SK-MEL-5 (cell line): ENCODE measurements around the gene CD163L1. TPM values are rescaled to one million over a fixed set of nuclear protein-coding genes. Genes with fewer than 3 reads are reported as not detected.

Experiments used
- DNase-seq: peaks from one replicate; pipeline ENCODE4 v3.0.0-alpha.2; 2016; ENCODE audit warnings: low read depth, low spot score
- in situ Hi-C: cut with HindIII; loops from 2 replicates; pipeline ENCODE4 v1.10.0; 2016; ENCODE audit warnings: low sequenced_read_pairs, high pct_unique_total_duplicates, low pct_unique_long_range_greater_than_20kb
- total RNA-seq: library from RNA; depleted of rRNA; stranded (reverse); fragments of >200 nt; shearing (Covaris generic); gene quantifications from 2 replicates; pipeline ENCODE4 v1.2.3, GENCODE V29; 2014

The CD163L1 gene
- total RNA-seq, 1 experiment from 2014 or later, result not detected

DNA sequence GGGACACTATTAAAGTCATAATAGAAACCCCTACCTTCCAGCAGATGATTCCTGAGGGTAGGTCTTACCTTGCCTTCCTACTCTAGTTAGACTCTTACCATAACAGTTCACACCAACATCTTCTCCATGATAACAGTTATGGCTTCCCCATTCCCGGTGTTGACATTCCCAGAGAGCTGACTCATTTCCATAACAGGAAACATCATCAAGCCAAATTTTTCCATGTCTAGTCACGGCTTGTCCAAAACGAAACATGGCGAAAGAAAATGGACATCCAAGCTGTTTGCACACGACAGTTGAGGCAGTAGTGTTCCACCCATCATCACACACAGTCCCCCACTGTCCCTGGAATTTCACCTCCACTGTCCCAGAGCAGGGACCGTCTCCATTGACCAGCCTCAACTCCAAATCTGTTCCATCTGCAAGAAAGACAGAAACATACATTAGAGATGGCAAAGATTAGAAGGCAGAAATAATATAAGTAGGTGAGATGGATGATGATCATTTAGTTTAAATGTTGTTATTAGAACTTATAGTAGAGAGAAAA, 10.6 kb downstream of the CD163L1 start:
- in situ Hi-C loops, result no loop called here
- no peak for DNase-seq

DNA sequence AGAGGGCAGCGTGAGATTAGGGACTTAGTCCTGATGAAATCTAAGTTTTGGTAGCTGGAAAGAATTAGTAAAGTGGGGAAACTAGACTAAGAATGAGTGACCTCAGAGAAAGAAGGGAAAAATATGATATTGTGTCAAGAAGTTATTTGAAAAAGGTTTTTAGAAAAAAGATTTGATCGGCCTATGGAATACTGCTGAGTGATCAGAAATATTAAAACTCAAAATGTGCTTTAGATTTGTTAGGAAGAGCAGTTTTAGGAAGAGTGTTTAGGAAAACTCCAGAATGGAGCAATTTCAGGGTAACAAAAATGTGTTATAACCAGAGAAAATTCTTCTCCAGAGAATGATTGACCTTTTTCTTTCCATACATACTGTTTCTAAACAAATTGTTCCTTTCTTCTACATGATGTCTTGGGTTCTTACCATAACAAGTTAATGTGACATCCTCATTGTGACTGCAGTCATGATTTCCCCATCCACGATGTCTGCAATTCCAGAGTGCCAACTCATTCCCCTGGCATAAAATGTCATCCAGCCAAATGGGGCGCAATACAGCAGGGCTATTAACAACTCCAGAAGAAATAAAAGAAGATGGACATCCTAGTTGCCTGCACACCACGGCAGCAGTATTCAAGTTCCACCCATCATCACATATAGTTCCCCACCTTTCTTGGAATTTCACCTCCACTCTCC, 11.8 kb downstream of the CD163L1 start:
- in situ Hi-C loops, result no loop called here
- DNase-seq, result no peak

DNA sequence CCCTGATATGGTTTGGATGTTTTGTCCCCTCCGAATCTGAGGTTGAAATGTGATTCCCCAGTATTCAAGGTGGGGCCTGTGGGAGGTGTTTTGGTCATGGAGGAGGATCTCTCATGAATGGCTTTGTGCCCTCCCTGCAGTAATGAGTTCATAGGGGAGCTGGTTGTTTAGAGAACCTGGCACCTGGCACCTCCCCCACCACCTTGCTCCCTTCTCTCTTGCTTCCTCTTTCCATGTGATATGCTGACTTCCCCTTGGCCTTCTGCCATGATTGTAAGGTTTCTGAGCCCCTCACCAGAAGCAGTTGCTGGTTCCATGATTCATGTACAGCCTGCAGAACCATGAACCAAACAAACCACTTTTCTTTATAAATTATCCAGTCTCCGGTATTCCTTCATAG, 32.6 kb downstream of the CD163L1 start:
- DNase-seq, result no peak

DNA sequence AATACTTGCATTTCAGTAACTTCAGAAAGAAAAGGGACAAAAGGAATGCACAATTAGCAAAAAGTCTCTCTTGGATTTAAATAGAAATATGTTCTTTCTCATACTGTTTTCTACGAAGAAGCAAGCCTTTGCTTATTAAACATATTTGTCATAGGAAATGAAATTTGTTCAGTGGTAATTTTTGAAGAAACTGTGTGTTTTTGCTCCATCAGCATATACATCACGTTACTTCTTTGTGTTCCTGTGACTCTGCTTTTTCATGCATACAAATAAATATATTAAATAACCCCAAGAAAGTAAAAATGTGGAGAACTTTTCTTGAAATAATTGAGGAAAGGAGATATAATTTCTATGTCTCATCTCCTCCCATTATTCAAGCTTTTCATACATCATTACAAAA, 39.7 kb downstream of the CD163L1 start:
- DNase-seq, result no peak
- in situ Hi-C loops, result no loop called here

More for the DNA sequence above, 32.6 kb downstream of the CD163L1 start:
- in situ Hi-C loops, result no loop called here

DNA sequence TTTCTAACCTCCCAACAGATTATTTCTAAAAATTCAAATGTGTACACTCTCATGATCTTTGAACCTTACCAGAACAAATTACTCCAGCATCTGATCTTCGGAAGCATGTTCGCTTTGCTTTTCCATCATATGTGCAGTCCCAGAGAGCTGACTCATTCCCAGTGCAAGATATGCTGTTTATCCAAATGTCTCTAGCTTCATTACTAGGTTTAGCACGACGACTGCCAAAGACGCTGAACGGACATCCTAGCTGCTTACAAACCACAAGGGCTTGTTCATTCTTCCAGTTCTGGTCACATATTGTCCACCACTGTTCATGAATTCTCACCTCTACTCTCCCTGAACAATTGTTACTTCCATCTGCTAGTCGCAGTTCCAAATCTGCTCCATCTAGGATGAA, 40.5 kb downstream of the CD163L1 start:
- no peak for DNase-seq
- in situ Hi-C loops, result no loop called here

DNA sequence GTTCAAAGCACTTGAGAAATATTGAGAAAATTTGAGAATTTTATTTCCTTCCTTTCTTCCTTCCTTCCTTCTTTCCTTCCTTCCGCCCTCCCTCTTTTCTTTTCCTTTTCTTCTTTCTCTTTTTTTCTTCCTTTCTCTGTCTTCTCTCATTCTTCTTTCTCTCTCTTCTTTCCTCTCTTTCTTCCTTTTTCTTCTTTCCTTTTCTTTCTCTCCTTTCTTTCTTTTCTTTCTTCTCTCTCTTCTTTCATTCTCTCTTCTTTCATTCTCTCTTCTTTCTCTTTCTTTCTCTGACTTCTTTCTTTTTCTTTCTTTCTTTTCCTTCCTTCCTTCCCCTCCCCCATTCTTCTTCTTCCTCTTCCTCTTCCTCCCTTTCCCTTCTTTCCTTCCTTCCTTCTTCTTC, 44.9 kb downstream of the CD163L1 start:
- DNase-seq, result no peak
- in situ Hi-C loops, result no loop called here

DNA sequence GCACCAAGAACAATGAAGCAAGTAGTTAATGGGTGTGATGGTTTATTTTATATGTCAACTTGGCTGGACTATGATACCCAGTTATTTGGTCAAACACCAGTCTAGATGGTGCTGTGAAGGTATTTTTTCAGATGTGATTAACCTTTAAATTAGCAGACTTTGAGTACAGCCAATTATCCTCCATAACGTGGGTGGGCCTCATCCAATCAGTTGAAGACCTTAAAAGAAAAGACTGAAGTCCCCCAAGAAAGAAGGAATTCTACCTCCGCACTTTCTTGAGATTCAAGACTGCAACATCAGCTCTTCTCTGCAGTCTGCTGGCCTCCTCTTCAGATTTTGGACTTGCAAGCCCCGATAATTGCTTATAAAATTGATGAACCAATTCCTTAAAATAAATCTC, 47.5 kb downstream of the CD163L1 start:
- in situ Hi-C loops, result no loop called here
- no peak for DNase-seq

DNA sequence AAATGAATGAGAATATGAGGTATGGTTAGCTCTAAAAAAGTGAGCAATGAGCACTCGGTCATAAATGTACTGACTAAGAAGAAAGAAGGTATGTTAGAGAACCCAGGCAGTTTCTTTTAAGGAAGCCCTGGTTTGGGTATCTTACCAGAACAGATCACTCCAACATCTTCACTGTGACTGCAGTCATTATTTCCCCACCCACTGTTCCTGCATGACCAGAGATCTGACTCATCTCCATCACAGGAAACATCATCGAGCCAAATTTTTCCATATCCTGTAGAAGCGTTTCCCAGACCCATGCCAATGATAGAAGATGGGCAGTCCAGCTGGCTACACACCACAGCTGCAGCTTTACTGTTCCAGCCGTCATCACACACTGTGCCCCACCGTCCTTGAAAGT, 48.0 kb downstream of the CD163L1 start:
- no peak for DNase-seq
- in situ Hi-C loops, result no loop called here

DNA sequence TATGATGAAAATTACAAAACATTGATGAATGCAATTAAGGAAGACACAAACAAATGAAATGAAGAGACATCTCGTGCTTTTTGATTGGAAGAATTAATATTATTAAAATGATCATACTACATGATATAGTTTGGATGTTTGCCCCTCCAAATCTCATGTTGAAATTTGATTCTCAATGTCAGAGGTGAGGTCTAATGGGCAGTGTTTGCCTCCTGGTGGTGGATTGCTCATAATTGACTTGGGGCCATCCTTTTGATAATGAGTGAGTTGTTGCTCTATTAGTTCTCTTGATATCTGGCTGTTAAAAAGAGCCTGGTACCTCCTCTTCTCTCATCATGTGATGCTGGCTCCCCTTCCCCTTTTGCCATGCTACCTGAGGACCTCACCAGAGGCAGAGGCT, 56.7 kb downstream of the CD163L1 start:
- in situ Hi-C loops, result no loop called here
- DNase-seq, result no peak

DNA sequence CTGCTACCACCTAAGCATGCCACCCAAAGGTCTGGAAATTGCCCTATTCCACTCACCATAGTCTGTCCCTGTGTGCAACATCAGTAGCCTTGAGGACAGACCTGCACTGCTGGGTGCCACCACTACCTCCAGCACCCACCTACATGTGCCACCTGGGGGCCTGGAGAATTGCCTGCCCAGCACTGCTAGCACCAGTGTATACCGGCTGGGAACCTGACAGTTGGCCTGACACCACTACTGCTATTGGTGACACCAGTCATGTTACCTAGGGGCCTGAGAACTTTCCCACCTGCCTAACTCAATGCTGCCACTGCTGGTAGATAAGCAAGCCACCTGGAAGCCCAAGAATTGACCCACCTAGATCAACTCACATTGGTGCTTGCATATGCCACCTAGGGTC, 60.8 kb downstream of the CD163L1 start:
- no peak for DNase-seq
- in situ Hi-C loops, result no loop called here

DNA sequence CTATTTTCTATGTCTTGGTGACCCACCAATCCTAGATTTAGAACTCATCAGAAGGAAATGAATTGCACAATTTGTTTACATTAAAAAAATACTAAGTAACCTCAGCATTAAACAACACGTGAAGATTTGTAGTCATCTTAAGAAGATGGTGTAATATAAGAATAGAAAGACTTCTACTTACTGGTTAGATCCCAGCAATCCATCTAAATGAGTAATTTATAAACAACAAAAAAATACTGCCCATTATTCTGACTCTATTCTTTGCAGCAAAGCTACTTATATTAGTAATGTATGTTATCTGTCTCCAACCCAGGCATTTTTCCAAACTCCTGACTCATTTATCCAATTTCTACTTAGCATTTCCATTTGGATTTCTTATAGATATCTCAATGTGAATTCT, 67.8 kb downstream of the CD163L1 start:
- in situ Hi-C loops, result no loop called here
- no peak for DNase-seq

DNA sequence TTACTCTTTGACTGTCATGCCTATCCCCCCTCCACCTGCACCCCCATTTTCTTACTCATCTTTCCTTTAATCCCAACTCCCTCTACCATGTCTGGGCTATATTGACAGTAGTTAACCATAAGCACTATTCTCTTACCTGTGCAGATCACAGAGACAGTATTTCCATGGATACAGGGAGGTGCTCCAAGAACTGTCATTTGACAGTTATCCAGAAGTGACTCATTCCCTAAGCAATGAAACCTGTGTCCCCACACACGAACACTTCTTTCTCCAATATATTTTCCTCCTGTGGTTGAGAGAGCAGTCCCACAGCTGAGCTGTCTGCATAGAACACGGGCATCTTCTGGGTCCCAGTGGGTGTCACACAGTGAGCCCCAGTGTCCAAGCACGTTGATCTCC, 68.8 kb downstream of the CD163L1 start:
- DNase-seq, result no peak
- in situ Hi-C loops, result no loop called here

DNA sequence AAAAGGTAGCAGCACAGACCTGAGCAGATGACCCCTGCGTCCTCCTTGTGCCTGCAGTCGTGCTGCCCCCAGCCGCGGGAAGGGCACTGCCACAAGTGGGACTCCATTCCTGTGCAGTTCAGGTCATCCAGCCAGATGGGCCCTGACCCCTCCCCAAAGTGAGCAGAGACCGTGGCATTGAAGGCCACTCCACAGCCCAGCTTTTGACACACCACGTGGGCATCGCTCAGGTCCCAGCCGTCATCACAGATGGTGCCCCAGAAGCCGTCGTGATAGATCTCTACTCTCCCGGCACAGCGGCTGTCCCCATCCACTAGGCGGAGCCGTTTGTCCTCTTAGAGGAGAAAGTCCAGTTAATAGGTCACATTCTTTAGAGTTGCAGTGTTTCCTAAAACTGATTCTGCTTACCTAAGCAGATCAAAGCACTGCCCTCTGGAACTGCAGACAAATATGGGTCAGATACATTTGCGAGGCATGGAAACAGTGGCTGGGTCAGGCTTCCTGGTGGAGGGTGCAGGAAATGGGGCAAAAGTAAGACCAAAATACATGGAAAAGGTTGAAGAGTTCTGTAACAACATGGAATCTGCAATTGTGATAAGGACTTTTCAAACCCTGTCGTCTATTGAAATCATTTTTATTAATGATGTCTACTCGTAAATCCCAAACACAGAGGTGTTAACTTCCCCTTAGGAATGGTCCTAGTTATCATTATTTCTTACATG, 69.4 kb downstream of the CD163L1 start:
- in situ Hi-C loops, result no loop called here
- peak; percentile 71 for DNase-seq

DNA sequence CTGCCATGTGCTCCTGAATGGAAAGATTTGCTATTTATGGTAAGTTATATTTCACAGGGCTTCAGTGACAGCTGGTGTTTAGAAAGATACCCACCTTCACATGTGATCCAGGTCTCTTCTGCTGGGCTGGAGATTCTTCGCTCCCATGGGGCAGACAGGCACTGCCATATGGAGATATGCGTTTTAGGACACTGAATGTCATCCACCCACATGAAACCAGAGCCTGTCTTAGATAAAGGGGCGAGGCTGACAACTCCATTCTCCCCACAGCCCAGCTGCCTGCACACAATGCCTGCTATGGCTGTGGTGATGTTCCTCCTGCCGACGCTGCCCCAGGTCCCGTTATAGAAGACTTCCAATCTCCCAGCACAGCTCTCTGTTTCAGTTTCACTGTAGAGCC, 70.7 kb downstream of the CD163L1 start:
- in situ Hi-C loops, result no loop called here
- no peak for DNase-seq

DNA sequence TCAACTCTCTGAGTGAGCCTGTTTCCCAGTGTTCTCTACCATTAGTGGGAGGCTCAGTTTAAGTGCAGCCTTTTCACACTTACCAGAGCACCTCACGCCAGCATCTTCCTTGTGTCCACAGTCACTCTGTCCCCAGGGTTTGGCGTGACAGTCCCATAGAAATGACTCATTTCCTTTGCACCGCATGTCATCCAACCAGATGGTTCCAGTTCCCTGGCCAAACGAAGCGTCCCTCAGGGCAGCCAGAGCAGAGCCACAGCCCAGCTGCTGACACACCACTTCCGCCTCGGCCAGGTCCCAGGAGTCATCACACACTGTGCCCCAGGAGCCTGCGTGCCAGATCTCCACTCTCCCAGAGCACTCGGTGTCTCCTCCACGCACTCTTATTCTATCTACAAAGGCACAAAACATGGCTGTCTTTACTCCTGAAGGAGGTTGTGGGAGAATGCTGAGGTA, 74.7 kb downstream of the CD163L1 start:
- in situ Hi-C loops, result no loop called here

DNA sequence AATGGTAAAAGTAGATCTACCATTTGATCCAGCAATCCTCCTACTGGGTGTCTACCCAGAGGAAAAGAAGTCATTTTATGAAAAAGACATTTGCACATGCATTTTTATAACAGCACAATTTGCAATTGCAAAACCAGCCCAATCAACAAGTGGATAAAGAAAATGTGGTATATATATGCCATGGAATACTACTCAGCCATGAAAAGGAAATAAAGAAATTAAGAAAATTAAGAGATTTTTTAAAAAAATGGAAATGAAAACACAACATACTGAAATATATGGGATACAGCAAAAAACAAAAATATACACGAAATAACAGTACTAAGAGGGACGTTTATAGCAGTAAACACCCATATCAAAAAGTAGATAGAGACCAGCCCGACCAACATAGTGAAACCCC, 81.2 kb downstream of the CD163L1 start:
- in situ Hi-C loops, result no loop called here
- no peak for DNase-seq

More for the DNA sequence above, 74.7 kb downstream of the CD163L1 start:
- no peak for DNase-seq

DNA sequence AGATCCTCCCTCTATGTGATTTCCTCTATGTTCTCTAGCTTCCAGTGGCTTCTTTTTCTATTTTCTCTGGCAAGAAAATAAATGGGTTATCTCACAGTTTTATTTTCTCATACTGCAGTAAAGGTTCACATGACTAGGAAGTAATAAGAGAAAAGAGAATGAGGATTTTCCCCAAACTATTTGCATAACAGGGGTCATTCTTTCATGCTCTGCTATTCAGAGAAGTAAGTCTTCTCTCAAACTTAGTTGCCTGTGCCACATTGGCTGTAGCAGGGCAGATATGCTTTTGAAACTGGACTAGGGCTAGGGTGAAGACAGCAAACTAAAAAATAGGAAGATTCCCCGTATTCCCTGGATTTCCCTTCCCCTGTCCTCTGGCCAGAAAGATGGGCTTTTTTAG, 82.7 kb downstream of the CD163L1 start:
- in situ Hi-C loops, result no loop called here
- no peak for DNase-seq

DNA sequence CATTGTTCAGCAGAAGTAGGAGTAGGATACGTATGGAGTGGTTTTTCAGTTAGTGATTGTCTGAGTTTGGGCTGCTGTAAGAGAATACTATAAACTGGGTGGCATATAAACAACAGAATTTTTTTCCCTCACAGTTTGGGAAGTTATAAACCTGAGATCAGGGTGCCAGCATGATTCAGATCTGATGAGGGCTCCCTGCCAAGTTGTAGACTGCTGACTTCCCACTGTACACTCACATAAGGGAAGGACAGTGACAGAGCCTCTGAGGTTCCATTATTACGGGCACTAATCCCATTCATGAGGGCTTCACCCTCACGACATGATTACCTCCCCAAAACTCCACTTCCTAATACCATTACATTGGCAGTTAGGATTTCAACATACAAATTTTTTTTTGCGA, 89.4 kb downstream of the CD163L1 start:
- in situ Hi-C loops, result no loop called here

DNA sequence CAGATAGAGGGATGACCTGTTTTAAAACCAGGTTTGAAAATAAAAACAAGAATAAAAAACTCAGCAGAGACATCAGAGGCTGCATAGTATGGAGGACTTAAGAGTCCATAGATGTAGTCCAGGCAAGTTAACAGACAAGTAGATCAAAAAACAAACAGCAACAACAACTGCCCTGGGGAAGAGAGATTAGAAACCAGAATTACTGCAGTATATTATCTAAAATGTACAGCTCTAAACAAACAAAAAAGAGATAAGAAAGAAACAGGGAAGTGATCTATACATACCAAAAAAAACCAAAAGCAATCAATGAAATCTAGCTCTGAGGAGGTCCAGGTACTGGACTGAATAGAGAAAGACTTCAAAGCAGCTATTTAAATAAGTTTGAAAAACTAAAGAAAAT, 91.3 kb downstream of the CD163L1 start:
- in situ Hi-C loops, result no loop called here
- no peak for DNase-seq

More for the DNA sequence above, 89.4 kb downstream of the CD163L1 start:
- no peak for DNase-seq
